ENCODE measurements around the gene NOB1.
"Not testable (repeated sequence)": the region's sequence is repeated elsewhere in the genome, so short reads cannot be mapped to it uniquely, and the experiment has no call there.

Gene NOB1

DNA sequence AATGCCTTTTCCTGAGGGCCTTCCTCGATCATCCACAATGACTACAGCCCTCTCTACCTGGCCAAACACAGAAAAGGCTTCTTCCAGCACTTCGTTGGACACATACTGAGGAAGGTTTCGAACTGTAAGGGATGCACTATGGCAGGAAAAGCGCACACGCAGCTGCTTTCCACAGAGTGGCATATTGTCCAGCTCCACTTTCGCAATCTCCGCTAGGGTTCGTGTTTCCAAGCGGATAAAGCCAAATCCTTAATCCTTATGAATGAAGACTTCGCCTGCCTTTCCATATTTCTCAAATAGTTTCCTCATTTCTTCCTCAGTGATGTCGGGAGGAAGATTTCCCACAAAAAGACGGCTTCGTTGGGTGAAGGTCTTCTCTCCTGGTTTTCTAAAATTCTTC lies 2.6 kb upstream of the NOB1 start:
- not testable (repeated sequence) for DNase-seq

DNA sequence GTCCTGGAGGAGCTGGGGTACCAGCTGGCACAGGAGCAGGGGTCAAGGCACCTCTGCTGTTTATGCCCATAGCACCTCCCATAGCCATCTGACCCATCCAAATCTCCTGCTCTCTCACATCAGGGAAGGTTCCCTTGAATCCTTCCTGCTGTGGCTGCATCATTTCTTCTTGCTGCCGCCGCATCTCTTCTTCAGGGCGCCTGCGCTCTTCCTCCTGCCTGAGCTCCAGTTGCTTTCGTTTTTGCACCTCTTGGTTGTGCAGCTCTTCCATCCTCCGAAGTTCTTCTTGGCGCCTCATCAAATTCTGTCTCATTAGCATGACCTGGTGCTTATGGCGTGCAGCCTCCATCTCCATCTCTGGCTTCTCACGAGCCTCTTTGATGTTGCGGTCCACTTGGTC lies 2.0 kb upstream of the NOB1 start:
- no peak for DNase-seq

DNA sequence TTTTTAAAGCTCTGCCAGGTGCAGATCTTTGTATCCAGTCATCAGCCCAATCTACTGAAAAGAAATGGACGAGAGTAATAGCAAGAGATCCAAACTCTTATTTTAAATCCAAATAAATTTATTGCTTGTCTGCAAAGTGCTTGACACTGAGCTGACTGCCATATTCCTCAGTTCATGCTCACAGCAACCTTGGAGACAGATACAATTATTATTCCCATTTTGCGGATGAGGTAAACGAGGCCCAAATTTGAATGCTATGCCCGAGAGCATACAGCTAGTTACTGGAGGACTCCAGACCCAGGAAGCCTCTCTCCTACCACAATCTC lies 620 bp downstream of the NOB1 start:
- no peak for DNase-seq

DNA sequence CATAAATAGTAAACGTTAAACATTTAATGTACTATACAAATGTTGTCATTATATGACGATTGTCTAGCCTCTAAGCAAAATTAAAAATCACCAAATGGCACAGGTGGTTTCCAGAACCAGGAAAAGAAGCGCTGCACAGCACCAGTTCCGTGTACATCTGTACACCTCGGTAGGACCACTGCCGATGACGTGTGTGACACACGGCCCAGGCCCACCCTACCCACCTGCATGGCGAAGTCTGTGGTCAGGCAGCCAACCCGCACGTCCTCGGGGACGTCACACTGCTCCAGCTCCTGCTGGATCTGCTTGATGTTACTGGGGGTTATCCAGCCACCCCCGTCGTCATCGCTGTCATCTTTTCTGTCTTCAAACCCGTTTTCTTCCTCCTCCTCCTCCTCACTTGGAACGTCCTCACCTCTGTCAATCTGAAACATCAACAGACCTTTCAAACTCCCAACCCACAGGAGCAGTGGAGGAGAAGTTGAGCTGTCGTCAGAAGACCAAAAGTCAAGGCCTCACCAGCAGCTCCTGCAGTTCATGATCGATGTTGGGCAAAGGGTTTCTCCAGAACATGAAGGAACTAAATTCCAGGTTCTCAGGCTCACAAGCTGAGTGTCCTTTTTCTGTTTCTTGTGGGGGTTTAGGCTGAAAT lies 5.9 kb downstream of the NOB1 start:
- DNase-seq: no peak

DNA sequence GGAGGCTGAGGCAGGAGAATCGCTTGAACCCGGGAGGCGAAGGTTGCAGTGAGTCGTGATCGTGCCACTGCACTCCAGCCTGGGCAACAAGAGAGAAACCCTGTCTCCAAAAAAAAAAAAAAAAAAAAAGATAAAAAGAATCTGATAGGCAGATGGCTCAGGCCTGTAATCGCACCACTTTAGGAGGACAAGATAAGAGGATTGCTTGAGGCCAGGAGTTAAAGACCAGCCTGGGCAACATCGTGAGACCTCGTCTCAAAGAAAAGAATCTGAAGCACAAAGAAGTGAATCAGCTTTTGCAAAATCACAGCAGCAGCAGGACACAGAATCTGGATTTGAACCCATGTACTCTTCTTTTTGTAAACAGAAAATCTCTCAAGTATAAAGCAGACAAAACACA lies 7.6 kb downstream of the NOB1 start:
- no peak for DNase-seq

DNA sequence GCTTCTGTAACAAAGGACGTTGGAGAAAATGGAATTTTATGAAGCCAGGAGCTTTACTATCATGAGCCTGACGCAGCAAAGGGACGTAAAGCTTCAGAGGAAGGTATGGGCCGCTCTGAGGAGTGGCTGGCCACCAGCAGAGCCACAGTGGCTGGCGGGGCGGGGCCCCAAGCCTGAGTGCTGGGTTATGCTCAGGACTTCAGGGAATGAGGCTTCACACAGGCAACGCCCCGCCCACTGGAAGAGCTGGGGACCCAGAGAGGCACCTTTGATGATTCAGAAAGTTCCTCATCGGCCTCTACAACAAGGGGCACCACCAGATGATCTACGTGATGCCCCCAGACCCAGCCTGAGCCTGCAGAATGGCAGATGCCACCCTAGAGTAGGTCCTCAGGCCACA lies 8.8 kb downstream of the NOB1 start:
- DNase-seq: no peak

DNA sequence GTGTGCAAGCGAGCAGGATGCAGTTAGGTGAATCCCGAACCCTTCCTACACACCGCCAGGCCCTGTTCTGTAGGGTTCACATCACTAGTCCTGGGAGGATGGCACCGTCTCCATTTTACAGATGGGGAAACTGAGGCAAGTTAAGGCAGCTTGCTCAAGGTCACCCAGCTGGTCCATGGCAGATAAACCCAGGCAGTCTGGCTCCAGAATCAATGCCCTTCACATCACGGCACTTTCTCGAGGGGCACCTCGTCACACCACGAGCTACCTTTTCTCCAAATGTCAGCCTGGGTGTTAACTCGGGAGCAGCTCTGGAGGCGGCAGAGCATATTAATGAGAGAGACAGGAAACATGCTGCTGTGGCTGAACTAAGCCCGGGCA lies 9.5 kb downstream of the NOB1 start:
- DNase-seq: no peak

DNA sequence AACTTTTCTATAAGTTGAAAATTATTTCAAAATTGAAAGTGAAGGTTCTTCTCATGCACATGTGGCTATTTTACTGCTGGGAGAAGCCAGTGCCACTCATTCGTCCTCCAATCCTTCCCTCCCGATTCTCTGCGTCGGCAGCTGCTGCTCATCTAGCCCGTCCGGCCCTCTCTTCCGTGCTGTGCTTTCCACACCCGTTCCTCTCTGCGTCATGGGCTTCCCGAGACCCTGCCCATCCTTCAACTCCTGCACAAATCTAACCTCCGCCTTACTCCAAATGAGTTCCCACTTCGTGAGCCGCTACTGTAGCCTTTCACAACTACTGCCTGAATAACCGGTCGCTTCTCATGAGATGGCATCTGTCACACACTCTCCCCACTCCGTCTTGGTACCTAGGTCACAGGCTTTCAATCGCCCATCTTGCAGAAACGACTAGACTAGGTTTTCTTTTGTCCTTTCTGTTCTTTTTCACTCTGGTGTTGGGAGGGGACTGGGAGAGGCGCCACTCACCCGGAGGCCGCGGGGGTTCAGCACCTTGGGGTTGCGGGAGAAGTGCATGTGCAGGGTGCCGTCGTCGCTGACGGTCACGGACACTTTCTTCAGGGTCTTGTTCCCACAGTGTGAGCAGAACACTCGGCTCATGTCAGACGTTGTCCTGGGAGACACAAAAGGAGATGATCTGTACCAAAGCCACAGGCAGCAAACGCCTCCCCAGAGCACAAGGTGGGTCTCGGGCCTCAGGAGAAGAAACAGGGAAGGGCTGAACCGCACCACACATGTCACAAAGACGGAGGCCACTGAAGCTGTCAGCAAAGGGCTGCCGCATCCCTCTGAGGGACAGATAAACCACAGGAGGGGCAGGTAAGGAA lies 10.1 kb downstream of the NOB1 start:
- no peak for DNase-seq

DNA sequence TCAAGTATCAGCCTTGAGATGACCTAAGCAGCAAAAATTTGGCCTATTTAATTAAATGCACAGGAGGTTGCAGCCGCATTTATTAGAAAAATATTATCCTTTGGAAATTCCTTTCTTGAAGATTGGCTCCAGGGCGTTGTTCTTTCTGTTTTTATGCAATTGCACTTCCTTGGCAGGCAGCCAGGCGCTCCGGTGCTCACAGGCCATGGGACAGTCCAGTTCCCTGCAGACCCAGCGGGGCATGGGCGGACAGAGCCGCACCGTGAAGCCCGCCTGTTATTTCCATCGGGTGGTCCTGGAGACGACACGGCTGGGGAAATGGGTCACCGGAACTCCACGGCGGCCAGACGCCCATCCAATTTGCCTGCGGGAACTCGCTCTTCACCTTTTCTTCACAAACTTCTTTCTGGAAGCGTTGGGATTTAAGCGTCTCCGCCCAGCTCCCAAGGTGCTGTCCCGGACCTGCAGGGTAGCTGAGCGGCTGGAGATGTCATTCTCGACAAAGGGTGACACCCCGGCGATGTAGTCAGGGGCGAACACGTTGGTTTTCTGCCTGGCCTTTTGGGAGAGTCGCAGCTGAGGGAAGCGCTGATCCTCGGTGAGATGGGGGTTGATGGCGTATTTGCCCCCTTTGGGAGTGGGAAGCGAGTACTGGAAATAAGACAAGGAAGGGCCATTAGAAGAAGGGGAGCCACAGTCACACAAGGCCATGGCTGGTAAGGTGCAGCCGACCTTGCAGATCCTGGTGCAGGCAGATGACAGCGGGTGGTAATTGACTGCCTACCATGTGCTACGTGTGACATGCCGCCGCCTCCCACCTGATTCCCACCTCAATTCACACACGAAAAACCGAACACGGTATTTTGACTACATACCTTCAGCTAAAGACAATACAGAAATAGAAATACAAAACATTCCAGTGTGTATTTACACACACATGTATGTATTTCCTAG lies 12.5 kb downstream of the NOB1 start:
- DNase-seq: no peak

DNA sequence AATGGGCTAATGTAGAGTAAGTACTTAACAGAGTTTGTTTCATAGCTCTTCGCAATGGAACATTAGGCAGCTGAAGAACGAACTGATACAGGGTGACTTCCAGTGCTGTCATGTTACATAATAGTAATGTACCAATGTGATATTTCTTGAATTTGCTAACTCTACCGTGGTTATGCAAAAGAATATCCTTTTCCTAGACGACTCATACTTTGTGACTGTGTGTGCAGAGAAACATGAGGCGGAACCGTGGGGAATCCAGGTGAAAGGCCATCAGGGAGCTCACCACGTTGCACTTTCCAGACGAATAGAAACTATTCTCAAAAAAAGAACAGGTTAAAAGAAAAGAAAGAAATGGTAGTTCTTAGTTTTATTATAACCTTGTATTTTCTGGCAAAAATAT lies 13.2 kb downstream of the NOB1 start:
- no peak for DNase-seq

DNA sequence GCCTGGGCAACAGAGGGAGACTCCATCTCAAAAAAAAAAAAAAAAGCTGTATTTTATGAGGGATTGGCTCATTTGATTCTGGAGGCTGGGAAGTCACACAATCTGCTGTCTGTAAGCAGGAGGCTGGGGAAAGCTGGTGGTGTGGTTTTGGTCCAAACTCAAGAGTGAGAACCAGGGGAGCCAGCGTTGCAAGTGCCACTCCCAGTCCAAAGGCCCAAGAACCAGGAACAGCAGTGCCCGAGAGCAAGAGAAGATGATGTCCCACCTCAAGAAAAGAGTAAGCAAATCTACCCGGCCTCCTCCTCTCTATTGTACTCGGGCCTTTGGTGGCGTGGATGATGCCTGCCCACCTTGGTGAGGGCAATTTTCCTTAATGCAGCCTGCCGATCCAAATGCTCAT lies 22.6 kb downstream of the NOB1 start:
- no peak for DNase-seq

DNA sequence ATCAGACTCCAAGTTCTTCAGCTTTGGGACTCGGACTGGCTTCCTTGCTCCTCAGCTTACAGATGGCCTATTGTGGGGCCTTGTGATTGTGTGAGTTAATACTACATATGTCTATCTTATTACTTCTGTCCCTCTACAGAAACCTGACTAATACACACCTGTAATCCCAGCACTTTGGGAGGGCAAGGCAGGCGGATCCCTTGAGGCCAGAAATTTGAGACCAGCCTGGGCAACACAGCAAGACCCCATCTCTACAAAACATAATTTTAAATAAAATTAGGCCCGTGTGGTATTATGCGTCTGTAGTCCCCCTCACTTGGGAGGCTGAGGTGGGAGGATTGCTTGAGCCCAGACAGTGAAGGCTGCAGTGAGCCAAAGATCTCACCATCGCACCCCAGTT lies 23.4 kb downstream of the NOB1 start:
- DNase-seq: not testable (repeated sequence)

DNA sequence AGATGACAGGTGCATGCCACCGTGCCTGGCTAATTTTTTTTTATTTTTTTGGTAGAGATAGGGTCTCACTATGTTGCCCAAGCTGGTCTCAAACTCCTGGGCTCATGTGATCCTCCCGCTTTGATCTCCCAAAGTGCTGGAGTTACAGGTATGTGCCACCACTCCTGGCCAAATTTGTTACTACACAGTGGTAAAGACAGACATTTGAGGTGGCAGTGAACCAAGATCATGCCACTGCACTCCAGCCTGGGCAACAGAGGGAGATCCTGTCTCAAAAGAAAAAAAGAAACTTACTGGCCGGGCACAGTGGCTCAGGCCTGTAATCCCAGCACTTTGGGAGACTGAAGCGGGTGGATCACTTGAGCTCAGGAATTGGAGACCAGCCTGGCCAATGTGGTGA lies 25.7 kb downstream of the NOB1 start:
- not testable (repeated sequence) for DNase-seq

DNA sequence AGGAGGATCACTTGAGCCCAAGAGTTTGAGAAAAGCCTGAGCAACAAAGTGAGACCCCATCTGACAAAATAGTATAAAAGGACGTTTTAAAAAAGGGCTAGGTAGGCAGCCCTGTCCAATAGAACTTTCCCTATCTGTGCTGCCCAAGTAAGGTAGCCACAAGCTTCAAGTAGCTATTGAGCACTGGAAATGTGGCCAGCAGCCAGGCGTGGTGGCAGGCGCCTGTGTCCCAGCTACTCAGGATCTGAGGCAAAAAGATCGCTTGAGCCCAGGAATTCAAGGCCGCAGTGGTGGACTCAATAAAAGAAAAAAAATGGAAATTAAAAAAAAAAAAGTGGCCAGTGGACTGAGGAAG lies 26.8 kb downstream of the NOB1 start:
- DNase-seq: no peak

DNA sequence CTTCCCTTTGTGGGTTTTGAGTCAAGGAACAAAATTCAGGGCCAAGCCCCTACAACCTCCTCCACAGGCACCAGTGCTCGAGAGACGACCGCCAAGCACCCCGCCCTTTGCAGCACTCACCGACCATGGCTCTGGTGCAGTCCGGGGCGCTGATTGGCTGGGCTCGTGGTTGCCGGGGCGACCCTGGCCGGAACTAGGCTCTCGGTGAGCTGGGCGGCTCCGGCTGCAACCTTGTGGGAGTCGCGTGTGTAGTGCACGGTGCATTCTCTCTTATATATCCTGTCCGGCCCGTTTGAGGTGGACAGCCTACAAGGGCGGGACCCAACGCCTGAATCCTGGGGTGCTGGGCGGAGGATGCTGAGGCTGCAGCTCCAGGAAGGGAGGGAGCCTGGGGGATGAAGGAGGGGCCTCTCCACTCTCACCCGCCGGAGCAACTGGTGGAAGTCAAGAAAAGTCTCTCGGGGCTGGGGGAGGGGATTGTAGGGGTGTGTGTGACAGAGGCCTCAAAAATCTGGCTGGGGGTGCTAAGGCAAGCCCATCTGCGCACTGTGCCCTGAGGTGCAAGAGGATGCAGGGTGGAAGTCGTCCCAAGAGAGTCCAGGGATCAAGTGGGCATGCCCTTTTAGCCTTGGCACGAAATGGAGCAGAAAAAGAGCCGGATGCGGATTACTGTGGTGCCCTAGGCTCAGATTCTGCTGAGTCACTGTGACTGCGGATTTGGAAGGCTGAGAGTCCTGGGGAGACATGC lies 28.2 kb downstream of the NOB1 start, which contains the start of gene NQO1:
TSS of gene NQO1 (minus strand) at position 248 of the 748 bp plus-strand sequence. CDS start at position 127, 121 bp downstream.
- DNase-seq: peak; percentile 94

DNA sequence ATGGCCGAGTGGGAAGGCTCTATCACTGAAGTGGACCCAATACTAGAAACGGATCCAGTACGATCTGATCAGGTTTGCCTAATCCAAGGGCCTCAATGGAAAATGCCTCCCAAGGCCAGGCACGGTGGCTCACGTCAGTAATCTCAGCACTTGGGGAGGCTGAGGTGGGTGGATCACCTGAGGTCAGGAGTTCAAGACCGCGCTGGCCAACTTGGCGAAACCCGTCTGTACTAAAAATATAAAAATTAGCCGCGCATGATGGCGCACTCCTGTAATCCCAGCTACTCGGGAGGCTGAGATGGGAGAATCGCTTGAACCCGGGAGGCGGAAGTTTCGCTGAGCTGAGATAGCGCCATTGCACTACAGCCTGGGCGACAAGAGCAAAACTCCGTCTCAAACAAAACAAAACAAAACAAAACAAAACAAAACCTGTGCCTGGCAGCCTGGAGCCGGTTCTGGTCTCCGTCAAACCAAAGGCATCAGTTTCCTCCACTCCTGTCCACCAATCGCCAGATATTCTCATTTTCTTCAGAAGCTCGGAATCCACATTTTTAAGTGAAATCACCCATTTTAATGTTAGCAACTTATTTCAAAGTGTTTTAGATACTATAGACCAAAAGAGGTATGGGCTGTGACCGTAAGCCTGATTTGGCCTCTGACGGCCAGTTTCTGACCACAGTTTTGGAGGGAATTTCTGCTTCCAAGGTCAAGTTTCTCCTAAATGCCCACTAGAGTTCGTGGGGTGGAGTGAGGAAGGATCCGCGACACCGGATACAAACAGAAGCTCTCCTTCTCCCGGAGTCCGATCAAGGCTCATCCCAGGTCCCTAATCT lies 29.0 kb downstream of the NOB1 start:
- no peak for DNase-seq

DNA sequence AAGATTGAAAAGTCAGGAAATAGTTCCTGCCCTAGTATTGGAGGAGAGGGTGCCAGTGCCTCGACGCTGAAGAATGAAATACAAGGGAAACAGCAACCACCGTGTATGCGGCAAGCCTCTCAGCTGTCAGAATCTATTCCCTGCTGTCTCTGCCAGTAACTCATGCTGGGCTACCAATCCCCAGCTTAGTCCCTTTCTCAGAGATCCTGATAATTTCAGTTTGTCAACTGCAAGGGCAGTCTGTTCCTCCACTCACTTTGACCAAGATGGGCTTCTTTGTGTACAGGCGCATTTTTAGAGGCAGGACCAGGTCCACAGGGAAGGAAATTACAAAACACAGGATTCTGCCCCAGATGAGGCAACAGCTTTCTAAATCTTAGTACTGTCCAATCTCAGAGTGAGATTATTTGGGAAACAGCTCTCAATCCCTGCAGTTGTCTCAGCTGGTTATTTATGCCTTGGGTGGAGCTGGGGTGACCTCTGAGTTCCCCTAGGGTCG lies 29.7 kb downstream of the NOB1 start:
- no peak for DNase-seq

DNA sequence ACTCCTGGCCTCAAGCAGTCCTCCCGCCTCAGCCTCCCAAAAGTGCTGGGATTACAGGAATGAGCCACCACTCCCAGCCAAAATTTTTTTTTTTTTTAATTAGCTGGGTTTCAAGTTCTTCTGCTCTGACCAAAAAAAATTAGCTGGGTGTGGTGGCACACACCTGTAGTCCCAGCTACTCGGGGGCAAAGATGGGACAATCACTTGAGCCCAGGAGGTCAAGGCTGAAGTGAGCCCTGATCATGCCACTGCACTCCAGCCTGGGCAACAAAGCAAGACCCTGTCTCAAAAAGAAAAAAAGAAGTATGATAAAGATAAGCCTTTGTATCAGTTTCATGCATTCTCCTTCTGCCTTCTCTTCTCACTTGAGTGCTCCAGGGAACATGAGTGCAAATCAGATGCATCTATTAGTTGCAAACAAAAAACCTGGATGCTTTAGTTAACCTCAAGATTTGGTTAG lies 30.3 kb downstream of the NOB1 start:
- DNase-seq: no peak

DNA sequence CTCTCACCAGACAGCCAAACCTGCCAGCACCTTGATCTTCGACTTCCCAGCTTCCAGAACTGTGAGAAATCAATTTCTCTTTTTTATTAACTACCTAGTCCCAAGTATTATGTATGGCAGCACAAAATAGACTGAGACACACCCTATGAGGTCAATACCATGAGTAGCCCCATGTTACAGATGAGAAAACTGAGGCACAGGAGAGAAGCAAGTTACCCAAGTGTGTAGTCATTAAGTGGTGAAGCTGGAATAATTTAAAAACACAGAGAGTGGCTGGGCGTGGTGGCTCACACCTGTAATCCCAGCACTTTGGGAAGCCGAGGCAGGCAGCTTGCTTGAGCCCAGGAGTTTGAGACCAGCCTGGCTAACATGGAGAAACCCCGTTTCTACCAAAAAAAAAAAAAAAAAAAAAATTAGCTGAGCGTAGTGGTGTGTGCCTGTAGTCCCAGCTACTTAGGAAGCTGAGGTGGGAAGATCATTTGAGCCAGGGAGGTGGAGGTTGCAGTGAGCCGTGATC lies 33.2 kb downstream of the NOB1 start:
- DNase-seq: no peak

DNA sequence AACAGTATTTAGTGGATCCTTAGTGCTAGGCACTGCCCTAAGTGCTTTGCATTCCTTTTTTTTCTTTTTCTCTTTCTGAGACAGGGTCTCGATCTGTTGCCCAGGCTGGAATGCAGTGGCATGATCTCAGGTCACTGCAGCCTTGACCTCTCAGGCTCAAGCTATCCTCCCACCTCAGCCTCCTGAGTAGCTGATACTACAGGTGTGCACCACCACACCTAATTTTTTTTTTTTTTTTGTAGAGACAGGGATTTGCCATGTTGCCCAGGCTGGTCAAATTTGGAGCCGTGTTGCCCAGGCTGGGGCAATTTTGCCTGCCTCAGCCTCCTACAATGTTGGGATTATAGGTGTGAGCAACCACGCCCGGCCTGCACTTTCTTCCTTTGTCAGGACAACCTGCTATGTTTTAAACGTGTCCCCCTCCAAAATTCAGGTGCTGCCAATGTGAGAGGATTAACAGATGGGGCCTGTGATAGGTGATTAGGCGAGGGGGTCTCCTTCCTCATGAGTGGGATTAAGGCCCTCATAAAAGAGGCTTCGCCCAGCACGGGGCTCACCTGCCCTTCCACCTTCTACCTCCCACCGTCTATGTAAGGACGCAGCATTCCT lies 33.8 kb downstream of the NOB1 start:
- no peak for DNase-seq

Measured in T1000 (cell line).